Hematopoietic multipotent progenitor cell (in vitro differentiated cells): ENCODE measurements around the gene IFT81. TPM values are rescaled to one million over a fixed set of nuclear protein-coding genes. Genes with fewer than 3 reads are reported as not detected.
"Not testable (repeated sequence)": the region's sequence is repeated elsewhere in the genome, so short reads cannot be mapped to it uniquely, and the experiment has no call there.

Experiments used
- DNase-seq, 3 donors: peaks; one replicate each; pipeline ENCODE4 v3.0.0-alpha.2; 2011 to 2015; ENCODE audit warnings: low read depth in 2 of 3, low spot score in 2 of 3
- total RNA-seq: library from RNA; depleted of rRNA; stranded (reverse); fragments of >200 nt; gene quantifications from one replicate; pipeline ENCODE4 v1.2.3, GENCODE V29; 2012

The IFT81 gene
- total RNA-seq, 1 donor = 2.7 TPM

DNA sequence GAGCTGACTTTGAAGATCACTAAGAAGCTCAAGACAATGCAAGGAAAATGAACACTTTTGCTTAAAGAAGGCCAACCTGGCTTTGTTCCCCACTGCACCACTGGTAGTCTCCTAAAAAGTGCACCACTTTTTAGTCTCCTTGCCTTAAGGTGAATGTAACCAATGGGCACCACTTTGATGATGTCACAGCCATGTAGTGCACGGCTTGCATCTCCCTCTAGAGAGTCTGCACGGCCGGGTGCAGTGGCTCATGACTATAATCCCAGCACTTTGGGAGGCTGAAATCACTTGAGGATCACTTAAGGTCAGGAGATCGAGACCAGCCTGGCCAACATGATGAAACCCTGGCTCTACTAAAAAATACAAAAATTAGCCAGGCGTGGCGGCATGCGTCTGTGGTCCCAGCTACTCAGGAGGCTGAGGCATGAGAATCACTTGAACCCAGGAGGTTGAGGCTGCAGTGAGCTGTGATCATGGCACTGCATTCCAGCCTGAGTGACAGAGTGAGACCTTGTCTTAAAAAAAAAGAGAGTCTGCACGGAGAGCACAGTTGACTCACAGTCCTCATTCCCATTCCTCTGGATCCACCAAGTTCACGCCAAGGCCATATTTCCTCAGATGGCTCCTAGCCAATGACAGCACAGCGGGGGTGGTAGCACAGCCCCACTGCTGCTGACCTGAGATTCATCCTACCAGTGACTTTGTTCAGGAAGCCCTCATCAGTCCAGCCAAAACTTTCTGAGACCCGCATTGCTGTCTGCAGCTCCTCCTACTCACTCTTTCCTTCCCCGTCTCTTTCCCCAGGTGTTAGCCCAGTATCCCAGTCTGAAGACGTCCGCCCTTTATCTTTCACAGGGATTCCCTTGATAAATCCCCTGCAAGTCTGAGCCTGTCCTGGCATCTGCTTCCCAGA lies 16.5 kb upstream of the IFT81 start:
- DNase-seq = no peak

DNA sequence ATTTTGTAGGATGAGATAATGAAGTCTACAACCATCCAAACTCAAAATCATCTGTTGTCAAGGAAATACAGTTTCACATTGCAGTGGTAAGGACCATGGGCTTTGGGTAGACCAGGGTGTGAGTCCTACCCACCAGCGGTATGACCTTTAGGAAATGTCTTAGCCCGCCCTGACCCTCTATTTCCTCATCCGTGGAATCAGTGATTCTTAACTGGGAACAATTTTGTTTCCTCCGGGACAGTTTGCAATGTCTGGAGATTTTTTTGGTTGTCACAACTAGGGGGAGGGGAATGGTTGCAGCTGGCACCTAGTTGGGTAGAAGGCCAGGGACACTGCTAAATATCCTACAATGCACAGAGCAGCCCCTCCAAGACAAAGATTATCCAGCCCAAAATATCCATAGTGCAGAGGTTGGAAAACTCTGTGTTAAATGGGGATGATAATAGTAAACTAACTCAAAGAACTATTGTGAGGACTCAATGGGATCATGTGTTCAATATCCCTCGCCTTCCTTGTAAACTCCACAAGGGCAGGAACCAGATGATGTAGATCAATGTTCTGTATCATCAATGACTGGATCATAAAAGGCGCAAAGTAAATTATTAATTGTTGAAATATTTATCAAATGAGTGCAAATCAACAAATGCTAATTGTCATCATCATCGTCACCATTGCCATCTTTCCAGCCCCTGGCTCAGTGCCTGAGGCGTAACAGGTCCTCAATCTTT lies 15.7 kb upstream of the IFT81 start:
- DNase-seq = no peak

DNA sequence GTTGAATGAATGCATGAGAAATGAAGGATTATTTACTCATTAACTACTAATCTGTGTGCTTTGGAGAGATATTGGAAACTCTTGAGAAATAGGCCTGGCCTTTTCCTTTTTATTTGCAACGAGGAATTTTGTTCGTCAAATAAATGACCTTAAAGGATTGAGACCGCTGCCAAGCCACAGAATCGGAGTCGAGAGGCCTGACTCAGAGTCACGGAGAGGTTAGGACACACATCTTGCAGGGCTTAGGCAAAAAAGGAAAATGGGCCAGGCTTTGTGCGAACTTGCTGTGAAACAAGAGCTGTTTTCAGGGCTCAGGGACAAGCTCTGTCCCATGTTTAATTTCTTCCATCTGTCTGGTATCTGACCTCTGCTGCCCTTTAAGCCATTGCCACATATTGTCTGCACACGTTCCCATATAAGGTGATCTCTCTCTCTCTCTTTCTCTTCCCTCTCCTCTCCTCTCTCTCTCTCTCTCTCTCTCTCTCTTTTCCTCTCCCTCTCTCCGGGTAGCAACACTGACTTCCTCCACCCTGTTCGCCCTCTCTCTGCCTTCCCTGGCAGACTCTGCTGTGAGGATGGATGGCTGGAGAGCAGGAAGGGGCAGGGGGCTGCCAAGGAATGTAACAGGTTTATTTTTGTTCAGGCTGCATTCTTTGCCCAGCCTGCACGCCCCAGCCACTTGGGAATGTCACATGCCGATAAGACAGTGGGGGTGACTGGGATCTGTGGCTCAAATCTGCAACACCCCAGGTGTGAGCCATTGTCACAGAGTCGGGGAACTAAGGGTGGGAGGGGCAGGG lies 14.9 kb upstream of the IFT81 start:
- no peak for DNase-seq

DNA sequence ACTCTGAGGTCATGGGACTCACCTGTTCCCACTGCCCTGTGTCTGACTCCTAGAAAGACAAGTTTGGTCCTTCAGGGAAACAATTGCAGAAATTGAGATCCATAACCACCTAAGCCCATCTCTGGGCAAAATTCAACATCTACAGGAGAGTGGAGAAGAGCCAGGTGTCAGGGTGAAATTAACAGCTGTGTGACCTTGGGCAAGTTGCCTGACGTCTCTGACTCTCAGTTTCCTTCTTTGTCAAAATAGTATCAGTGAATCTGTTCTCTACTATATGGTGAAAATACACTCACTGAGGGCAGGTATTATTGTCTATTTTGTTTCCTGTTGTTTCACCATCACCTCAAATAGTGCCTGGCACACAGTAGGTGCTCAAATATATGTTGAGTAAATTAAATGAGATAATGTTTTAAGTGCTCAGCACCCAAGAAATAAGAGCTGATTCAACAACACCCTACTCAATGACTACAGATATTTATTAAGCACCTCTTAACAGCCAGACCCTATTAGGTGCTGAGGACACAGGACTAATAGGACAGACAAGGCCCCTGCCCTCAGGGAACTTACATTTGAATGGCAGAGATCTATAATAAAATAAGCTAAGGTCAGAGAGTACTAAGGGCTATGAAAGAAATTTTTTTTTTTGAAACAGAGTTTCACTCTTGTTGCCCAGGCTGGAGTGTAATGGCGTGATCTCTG lies 14.2 kb upstream of the IFT81 start:
- DNase-seq = no peak

DNA sequence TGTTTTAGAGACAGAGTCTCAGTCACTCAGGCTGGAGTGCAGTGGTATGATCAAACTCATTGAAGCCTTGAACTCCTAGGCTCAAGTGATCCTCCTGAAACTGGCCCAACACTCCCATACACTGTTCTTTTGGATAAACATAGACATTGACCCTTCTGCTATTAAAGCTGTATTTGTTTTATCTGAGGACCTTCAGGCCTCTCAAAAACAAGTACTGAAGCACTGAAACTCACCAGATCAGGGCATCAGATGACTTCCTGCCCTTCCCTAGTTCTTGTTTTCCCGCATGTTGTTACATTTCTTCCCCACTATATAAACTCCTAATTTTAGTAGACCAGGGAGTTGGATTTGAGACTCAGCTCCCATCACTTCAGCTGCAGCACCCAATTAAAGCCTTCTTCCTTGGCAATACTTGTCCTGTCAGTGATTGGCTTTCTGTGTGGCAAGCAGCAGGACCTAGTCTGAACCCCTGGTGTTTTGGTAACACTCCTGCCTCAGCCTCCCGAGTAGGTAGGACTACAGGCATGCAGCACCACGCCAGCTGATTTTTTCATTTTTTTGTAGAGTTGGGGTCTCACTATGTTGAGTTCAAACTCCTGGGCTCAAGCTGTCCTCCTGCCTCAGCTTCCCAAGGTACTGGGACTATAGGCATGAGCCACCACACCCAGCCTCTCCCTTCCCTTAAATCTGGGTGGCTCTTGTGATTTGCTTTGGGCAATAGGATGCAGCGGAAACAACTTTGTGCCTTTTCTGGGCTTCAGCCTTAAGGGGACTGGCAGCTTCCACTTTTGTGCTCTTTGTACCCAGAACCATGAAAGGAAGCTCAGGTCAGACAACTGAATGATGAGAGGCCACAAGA lies 12.5 kb upstream of the IFT81 start:
- DNase-seq = no peak

DNA sequence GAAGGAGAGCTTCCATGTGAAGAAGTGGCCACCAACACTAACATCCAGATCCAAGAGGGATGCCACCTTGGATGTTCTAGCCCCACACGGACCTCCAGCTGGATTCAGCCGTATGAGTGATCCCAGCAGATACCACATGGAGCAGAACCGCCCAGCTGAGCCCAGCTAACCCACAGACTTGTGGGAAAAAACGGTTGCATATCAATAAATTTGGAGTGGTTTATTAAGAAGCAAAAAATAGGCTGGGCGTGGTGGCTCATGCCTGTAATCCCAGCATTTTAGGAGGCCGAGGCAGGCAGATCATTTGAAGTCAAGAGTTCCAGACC lies 11.9 kb upstream of the IFT81 start:
- DNase-seq = no peak

DNA sequence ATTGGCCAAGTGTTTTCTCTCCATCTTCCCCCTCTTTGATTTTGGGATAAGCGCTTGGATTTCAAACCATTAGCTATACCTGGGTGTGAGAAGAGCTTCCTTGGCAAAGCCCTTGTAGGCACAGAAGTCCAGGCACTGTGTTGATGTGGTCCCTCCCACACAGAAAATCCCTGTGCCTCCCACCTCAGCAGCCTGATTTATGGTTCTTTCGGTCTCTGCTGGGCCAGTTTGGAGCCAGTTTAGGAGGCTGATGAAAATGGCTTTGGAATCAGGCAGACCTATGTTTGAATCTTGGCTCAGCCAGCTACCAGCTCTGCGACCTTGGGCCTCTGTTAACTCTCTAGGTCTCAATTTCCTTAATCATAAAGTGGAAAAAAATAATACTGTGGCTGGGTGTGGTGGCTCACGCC lies 9.6 kb upstream of the IFT81 start:
- DNase-seq = no peak

DNA sequence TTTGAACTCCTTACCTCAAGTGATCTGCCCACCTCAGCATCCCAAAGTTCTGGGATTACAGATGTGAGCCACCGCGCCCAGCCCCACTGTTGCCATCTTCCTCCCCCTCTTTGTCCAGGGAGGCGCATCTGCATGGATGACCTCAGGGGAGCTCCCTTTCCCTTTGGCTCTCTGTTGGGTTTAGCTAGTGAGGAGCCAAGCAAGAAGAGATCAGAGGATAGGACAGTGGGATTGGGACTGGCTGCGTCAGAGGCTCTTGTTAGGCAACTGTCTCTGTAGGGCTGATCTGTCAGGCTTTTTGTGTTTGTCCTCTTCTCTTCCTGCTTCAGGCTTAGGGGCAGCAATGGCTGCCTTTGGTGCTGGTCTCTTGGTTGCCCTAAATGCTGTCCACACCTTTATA lies 8.5 kb upstream of the IFT81 start:
- no peak for DNase-seq

DNA sequence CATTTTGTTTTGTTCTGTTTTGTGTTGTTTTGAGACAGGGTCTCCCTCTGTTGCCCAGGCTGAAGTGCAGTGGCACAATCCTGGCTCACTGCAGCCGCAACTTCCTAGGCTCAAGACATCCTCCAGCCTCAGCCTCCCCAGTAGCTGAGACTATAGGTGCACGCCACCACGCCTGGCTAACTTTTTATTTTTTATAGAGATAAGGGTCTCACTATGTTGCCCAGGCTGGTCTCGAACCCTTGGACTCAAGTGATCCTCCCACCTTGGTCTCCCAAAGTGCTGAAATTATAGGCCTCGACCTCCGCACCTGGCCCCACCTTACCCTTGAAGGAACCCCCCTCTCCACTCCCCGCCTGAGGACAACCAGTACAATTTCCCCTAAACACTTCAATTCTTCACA lies 7.5 kb upstream of the IFT81 start:
- no peak for DNase-seq

DNA sequence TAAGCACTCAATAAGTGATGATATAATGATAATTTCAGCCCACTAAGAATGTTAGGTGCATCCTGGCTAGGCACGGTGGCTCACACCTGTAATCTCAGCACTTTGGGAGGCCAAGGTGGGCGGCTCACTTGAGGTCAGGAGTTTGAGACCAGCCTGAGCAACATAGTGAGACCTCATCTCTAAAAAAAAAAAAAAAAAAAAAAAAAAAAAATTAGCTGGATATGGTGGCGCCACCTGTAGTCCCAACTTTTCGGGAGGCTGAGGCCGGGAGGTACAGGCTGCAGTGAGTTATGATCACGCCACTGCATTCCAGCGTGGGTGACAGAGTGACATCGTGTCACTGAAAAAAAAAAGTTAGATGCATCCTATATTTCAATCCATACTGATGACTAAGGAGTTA lies 6.9 kb upstream of the IFT81 start:
- DNase-seq = not testable (repeated sequence)

DNA sequence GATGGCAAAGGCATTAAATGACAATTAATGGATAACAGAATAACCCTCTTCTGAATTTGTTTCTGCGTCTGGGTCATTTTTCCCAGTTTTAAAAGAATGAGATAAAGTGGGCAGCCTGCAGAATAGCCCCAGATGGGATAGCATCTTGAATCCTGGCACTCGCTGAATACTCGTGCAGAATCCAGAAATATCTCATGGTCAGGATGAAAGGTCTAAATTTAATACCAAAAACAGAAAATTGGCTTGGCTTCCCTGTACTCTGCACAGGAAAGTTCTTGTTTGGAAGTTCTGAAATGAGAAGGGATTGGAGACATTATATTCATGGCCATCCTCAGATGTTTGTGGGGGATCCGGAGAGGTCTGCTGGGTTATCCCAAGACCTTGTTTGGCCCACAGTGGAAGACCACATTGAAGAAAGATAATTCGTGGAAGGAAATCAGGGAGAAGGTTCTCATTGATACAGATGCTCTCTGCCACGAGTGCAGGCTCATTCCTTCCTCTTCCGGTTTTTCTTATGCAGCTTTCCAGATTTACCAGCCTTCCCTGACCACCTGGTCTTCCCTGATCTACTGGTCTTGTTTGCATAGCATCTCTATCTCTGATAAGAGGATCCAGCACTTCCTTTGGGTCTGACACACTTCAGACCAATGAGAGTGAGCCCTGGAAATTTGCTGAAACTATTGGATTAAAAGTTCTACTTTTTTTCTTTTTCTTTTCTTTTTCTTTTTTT lies 6.0 kb upstream of the IFT81 start:
- DNase-seq = no peak

DNA sequence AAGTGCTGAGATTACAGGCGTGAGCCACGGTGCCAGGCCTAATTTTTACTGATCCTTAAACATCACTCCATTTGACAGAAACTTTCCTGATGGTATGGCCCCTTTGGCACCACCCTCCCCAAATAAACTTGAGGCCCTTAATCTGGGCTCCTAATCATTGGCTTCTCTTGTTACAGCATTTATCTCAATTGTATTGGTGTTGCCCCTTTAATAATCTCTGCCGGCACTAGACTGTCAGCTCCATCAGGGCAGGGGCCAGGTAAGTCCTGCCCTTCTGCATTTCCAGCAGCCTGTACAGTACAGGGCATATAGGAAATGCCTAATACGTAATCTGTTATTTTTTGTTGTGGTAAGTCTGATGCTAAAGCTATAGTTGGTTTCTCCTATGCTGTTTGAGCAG lies 1.2 kb upstream of the IFT81 start:
- DNase-seq = no peak

DNA sequence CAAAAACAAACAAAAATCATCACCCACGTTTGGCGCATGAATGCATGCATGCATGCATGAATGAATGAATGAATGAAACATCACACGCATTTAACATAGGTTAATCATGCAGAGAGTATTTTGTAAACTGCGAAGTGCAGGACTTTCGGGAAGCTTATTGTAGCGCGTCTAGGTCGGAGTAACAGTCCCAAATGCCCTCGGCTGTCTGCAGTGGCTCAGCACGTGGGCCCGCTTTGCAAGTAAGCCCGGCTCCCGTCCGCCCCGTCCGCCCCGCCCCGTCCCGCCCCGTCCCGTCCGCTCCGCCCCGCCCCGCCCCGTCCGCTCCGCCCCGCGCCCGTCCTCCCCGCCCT lies 263 bp upstream of the IFT81 start:
- DNase-seq = no peak

DNA sequence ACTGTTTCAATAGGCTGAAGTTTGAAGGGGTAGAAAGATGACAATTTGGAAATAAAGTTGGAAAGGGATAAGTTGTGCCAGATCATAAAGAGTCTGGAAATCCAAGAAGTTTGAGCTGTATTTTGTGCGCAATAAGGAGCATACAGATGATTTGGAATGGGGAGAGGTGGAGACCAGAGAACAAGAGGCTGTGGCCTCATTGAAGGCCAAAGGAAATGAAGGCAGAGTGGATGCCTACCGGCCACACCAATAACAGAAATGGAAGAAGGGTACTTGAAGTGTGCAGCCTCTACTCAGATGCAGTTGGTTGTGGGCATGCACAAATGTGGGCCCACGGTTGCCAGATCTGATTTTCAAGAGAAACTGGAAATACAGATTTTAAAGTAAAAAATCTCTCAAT lies 2.4 kb downstream of the IFT81 start:
- no peak for DNase-seq

DNA sequence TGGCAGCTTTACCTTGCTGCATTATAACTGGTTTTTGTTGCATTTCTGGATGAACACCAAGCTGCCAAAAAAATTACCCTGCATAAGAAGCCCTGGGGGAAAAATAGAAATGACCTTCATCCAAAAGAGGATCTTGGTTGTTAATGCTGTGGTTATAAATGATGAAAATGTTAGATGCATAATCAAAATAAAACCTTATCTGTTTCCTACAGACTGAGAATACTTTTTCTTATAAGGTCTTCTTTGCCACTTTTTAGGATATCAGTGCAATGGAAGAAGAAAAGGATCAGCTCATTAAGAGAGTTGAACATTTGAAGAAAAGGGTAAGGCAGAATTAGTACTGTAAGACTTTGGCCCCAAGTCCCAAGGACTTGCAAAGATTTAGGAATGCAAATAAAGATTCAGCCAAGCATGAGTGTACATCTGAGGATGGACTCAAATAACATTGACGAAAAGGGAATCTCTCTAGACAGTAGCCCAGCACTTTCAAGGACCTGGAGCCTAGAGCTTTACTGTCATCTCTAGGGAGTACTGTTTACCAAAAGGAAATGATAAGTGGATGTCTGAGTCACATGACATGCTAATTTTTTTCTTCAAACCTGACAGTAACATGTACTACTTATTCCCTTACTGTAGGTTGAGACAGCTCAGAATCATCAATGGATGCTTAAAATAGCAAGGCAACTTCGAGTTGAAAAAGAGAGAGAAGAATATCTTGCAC lies 10.7 kb downstream of the IFT81 start:
- DNase-seq = peak in 1 of 3 donors; percentile 26

DNA sequence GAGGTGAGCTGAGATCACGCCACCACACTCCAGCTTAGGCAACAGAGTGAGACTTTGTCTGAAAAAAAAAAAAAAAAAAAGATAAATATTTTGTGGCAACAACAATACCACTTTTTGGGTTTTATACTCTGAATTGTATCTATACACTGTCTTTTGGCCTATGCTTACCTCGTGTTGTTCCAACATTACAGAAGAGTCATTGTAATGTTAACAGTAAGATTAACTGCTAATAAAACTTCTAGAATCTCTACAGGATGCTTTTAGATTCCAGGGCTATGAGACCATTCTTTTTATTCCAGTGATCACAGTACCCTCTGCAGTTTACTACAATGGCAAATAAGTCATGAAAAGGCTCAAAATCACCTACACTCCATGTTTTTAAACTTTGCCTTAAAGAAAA lies 11.6 kb downstream of the IFT81 start:
- no peak for DNase-seq

DNA sequence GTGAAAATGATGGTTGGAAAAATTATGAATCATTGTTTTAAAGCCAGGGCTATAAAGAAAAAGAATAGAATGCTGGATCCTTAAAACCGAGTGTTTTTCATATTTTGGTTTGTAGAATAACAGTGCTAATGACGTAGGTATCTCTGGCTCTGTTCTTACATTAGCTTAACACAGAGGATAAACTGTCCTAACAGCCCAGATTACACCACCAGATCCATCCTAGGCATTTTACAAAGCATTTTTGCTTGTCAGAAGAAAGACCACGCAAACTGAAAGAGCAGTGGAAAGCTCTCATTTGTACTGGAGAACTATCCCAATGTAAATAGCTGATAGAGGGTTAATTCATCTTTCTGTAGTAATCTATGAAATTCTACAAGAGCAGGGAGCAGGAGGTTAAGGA lies 13.6 kb downstream of the IFT81 start:
- DNase-seq = no peak

DNA sequence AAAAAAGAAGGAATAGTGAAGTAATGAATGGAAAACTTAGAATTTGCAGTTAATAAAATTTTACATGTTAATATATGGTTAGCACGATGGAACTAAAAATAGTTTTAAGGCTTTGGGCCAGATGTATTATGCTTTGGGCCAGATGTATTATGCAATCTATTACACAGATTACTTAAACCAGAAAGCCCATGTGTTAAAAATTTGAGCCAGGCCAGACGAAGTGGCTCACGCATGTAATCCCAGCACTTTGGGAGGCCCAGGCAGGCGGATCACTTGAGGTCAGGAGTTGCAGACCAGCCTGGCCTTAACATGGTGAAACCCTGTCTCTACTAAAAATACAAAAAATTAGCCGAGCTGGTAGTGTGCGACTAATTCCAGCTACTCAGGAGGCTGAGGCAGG lies 17.2 kb downstream of the IFT81 start:
- DNase-seq = no peak

DNA sequence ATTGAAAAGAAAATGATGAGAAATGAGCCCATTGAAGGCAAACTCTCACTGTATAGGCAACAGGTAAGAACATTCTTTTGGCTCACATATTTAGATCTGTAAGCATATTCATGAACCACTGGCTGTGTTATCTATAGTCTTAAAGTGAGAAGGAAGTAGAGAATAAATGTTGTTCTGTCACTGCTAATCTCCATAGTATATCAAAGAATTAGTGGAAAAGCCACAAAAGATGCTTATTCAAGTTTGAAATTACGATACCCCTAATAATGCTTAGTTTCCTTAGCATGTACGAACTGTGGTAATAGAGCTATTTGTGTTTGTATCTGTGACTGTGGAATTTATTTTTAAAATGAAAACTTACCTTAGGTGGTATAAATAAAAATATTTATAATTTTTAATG lies 22.8 kb downstream of the IFT81 start:
- no peak for DNase-seq
